Liver (tissue), 9 donors: ENCODE measurements around the gene CYP3A5. TPM values are rescaled to one million over a fixed set of nuclear protein-coding genes. Genes with fewer than 3 reads are reported as not detected.

Experiments used
- DNase-seq: peaks from one replicate; pipeline ENCODE4 v3.0.0-alpha.2; 2017; ENCODE audit warnings: low spot score
- H3K27ac ChIP-seq, 2 donors: one replicate each; pipeline ENCODE4 v1.7.0; 2013; ENCODE audit warnings: inconsistent platforms in 2 of 2, low read length in 2 of 2, control low read depth in 1 of 2, low read depth in 1 of 2, mild to moderate bottlenecking in 1 of 2
- H3K27me3 ChIP-seq, 4 donors: one replicate each; pipeline versions ENCODE4 v1.6.1 to v1.7.0; 2013; ENCODE audit warnings: low read length in 3 of 4, inconsistent platforms in 1 of 4, mild to moderate bottlenecking in 1 of 4, moderate library complexity in 1 of 4; ENCODE audit not compliant: control insufficient read depth in 4 of 4, insufficient read depth in 4 of 4
- H3K36me3 ChIP-seq, 4 donors: one replicate each; pipeline versions ENCODE4 v1.6.1 to v1.7.0; 2013; ENCODE audit warnings: low read length in 3 of 4, mild to moderate bottlenecking in 3 of 4, low read depth in 1 of 4, moderate library complexity in 1 of 4; ENCODE audit not compliant: control insufficient read depth in 4 of 4, insufficient read depth in 3 of 4
- H3K4me1 ChIP-seq, 4 donors: one replicate each; pipeline versions ENCODE4 v1.6.1 to v1.7.0; 2013; ENCODE audit warnings: low read length in 3 of 4, mild to moderate bottlenecking in 3 of 4, moderate library complexity in 1 of 4; ENCODE audit not compliant: control insufficient read depth in 4 of 4, insufficient read depth in 4 of 4
- H3K4me3 ChIP-seq, 3 donors: one replicate each; pipeline versions ENCODE4 v1.6.1 to v1.7.0; 2013; ENCODE audit warnings: low read length in 3 of 3, control low read depth in 1 of 3, low read depth in 1 of 3, mild to moderate bottlenecking in 1 of 3
- H3K9ac ChIP-seq, 2 donors: one replicate each; pipeline ENCODE4 v1.7.0; 2013; ENCODE audit warnings: low read length in 2 of 2, mild to moderate bottlenecking in 2 of 2, moderate library complexity in 2 of 2, control low read depth in 1 of 2, low read depth in 1 of 2
- H3K9me3 ChIP-seq, 4 donors: one replicate each; pipeline versions ENCODE4 v1.6.1 to v1.7.0; 2013; ENCODE audit warnings: low read length in 3 of 4; ENCODE audit not compliant: control insufficient read depth in 4 of 4
- ATF3 ChIP-seq: IDR thresholded peaks from 2 replicates; pipeline ENCODE4 v1.6.1; 2016; ENCODE audit warnings: antibody characterized with exemption
- EGR1 ChIP-seq, 2 donors: IDR thresholded peaks; 2 replicates each; pipeline ENCODE4 v1.6.1; 2016 to 2018; ENCODE audit warnings: antibody characterized with exemption in 2 of 2, low read depth in 2 of 2
- FOXA1 ChIP-seq: IDR thresholded peaks from 2 replicates; pipeline ENCODE4 v1.6.1; 2016; ENCODE audit warnings: antibody characterized with exemption
- FOXA2 ChIP-seq: IDR thresholded peaks from 2 replicates; pipeline ENCODE4 v1.6.1; 2016; ENCODE audit warnings: antibody characterized with exemption
- GABPA ChIP-seq, 2 donors: IDR thresholded peaks in 1 of 2; conservative IDR thresholded peaks in 1 of 2; 2 replicates each; pipeline ENCODE4 v1.6.1; 2016; ENCODE audit warnings: antibody characterized with exemption in 2 of 2, mild to moderate bottlenecking in 1 of 2, moderate library complexity in 1 of 2
- HNF4A ChIP-seq, 2 donors: conservative IDR thresholded peaks; 2 replicates each; pipeline ENCODE4 v1.6.1; 2016; ENCODE audit warnings: antibody characterized with exemption in 2 of 2, mild to moderate bottlenecking in 2 of 2
- HNF4G ChIP-seq: IDR thresholded peaks from 2 replicates; pipeline ENCODE4 v1.6.1; 2016; ENCODE audit warnings: antibody characterized with exemption
- JUND ChIP-seq, 2 donors: IDR thresholded peaks; 2 replicates each; pipeline ENCODE4 v1.6.1; 2016; ENCODE audit warnings: antibody characterized with exemption in 2 of 2
- MAX ChIP-seq: IDR thresholded peaks from 2 replicates; pipeline ENCODE4 v1.6.1; 2016; ENCODE audit warnings: antibody characterized with exemption
- NR2F2 ChIP-seq: IDR thresholded peaks from 2 replicates; pipeline ENCODE4 v1.6.1; 2016; ENCODE audit warnings: antibody characterized with exemption
- RAD21 ChIP-seq, 2 donors: IDR thresholded peaks; 2 replicates each; pipeline ENCODE4 v1.6.1; 2016; ENCODE audit warnings: antibody characterized with exemption in 2 of 2, mild to moderate bottlenecking in 2 of 2
- RXRA ChIP-seq, 2 donors: IDR thresholded peaks; 2 replicates each; pipeline ENCODE4 v1.6.1; 2017 to 2018; ENCODE audit warnings: antibody characterized with exemption in 2 of 2, mild to moderate bottlenecking in 1 of 2
- SP1 ChIP-seq: IDR thresholded peaks from 2 replicates; pipeline ENCODE4 v1.6.1; 2018; ENCODE audit warnings: antibody characterized with exemption, mild to moderate bottlenecking
- TAF1 ChIP-seq: conservative IDR thresholded peaks from 2 replicates; pipeline ENCODE4 v1.6.1; 2016; ENCODE audit warnings: antibody characterized with exemption, mild to moderate bottlenecking
- YY1 ChIP-seq: IDR thresholded peaks from 2 replicates; pipeline ENCODE4 v1.6.1; 2016; ENCODE audit warnings: antibody characterized with exemption, mild to moderate bottlenecking
- ZBTB33 ChIP-seq: IDR thresholded peaks from 2 replicates; pipeline ENCODE4 v1.6.1; 2016; ENCODE audit warnings: antibody characterized with exemption
- whole genome bisulfite sequencing: extraction: QIAGEN DNeasy Blood & Tissue Kit; methylation state at CpG from one replicate; pipeline ENCODE4 v1.1.7; 2013; 5-methylcytosine and 5-hydroxymethylcytosine counted together
- polyA plus RNA-seq, 2 donors: library from polyadenylated mRNA; stranded (reverse) in 1 of 2; unstranded in 1 of 2; fragments of 200-250 nt in 1 of 2; fragments of >200 nt in 1 of 2; fragmentation: Nextera tagmentation in 1 of 2; extraction: Ambion mirVana in 1 of 2; gene quantifications; one replicate each; pipeline versions ENCODE4 v1.2.1 to v1.2.3, GENCODE V29; 2013 to 2015
- total RNA-seq, 2 donors: library from RNA; depleted of rRNA; stranded (reverse); fragments of >200 nt; gene quantifications; one replicate each; pipeline ENCODE4 v1.2.3, GENCODE V29; 2014
- TF ChIP-seq, protein P1 (sequence below): fragments of 150-350 bp; IDR thresholded peaks from 2 replicates; pipeline ENCODE4 v1.5.1; 2017; ENCODE audit warnings: improper control_type of control experiment, low read depth, low read length; ENCODE audit not compliant: missing input control
- TF ChIP-seq, protein P2 (sequence below): IDR thresholded peaks from 2 replicates; pipeline ENCODE4 v1.6.1; 2016; ENCODE audit warnings: antibody characterized with exemption, mild to moderate bottlenecking
- donor health status: healthy.
- donor health status: healthy.
- donor health status: healthy.
- donor health status: healthy.
- donor health status: healthy.

The CYP3A5 gene
- total and polyA plus RNA-seq, 4 donors = 21.9 to 1,413 (median 717) TPM

GRCh38 chr7:99694201-99694911 lies 14.6 kb upstream of the CYP3A5 start:
- peak overlapping the region; percentile 91 to 93 for H3K27ac ChIP-seq
- 33% methylated on average over 5 of the region's 5 CpGs for WGBS
- peak; percentile 8 to 81 for TF ChIP-seq EGR1 (IDR thresholded peaks at IDR 0.05; ENCODE audit: low read depth in 2 of 2)
- TF ChIP-seq RAD21 (IDR thresholded peaks at IDR 0.05) = peak; percentile 24 to 43
- peak; percentile 94 for TF ChIP-seq SP1
- TF ChIP-seq NR2F2 = no peak
- TF ChIP-seq FOXA1 = peak; percentile 49
- TF ChIP-seq MAX = peak; percentile 42
- TF ChIP-seq, protein P1, sequence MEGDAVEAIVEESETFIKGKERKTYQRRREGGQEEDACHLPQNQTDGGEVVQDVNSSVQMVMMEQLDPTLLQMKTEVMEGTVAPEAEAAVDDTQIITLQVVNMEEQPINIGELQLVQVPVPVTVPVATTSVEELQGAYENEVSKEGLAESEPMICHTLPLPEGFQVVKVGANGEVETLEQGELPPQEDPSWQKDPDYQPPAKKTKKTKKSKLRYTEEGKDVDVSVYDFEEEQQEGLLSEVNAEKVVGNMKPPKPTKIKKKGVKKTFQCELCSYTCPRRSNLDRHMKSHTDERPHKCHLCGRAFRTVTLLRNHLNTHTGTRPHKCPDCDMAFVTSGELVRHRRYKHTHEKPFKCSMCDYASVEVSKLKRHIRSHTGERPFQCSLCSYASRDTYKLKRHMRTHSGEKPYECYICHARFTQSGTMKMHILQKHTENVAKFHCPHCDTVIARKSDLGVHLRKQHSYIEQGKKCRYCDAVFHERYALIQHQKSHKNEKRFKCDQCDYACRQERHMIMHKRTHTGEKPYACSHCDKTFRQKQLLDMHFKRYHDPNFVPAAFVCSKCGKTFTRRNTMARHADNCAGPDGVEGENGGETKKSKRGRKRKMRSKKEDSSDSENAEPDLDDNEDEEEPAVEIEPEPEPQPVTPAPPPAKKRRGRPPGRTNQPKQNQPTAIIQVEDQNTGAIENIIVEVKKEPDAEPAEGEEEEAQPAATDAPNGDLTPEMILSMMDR = no peak
- peak; percentile 89 for TF ChIP-seq HNF4G
- TF ChIP-seq FOXA2 = peak; percentile 59
- peak; percentile 71 for TF ChIP-seq ZBTB33
- TF ChIP-seq YY1 = peak; percentile 70
- peak in 1 of 2 donors; percentile 11 for TF ChIP-seq GABPA (IDR thresholded peaks at IDR 0.05 in 1 of 2, conservative IDR thresholded peaks at IDR 0.05 in 1 of 2)
- TF ChIP-seq, protein P2, sequence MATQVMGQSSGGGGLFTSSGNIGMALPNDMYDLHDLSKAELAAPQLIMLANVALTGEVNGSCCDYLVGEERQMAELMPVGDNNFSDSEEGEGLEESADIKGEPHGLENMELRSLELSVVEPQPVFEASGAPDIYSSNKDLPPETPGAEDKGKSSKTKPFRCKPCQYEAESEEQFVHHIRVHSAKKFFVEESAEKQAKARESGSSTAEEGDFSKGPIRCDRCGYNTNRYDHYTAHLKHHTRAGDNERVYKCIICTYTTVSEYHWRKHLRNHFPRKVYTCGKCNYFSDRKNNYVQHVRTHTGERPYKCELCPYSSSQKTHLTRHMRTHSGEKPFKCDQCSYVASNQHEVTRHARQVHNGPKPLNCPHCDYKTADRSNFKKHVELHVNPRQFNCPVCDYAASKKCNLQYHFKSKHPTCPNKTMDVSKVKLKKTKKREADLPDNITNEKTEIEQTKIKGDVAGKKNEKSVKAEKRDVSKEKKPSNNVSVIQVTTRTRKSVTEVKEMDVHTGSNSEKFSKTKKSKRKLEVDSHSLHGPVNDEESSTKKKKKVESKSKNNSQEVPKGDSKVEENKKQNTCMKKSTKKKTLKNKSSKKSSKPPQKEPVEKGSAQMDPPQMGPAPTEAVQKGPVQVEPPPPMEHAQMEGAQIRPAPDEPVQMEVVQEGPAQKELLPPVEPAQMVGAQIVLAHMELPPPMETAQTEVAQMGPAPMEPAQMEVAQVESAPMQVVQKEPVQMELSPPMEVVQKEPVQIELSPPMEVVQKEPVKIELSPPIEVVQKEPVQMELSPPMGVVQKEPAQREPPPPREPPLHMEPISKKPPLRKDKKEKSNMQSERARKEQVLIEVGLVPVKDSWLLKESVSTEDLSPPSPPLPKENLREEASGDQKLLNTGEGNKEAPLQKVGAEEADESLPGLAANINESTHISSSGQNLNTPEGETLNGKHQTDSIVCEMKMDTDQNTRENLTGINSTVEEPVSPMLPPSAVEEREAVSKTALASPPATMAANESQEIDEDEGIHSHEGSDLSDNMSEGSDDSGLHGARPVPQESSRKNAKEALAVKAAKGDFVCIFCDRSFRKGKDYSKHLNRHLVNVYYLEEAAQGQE = peak; percentile 63
- peak; percentile 76 to 81 for TF ChIP-seq RXRA (IDR thresholded peaks at IDR 0.05)
- peak; percentile 70 to 81 for TF ChIP-seq JUND (IDR thresholded peaks at IDR 0.05)
- TF ChIP-seq ATF3 = no peak
- TF ChIP-seq TAF1 = peak; percentile 47
- TF ChIP-seq HNF4A (conservative IDR thresholded peaks at IDR 0.05) = peak; percentile 96 to 97
- DNase-seq = no peak
- no peaks in the 10 kb centered on the region for H3K36me3 ChIP-seq
- H3K27me3 ChIP-seq = no peaks in the 10 kb centered on the region
- peaks cover 1 to 38% (median 18%) of the 10 kb centered on the region in 4 donors for H3K4me1 ChIP-seq
- H3K4me3 ChIP-seq = peak overlapping the region in 2 of 3 donors; percentile 5 to 45
- no peaks in the 10 kb centered on the region for H3K9me3 ChIP-seq
- H3K9ac ChIP-seq = peak overlapping the region; percentile 1 to 84
